PC-3 (cell line): ENCODE results near the gene CLP1. TPM values are rescaled to one million over a fixed set of nuclear protein-coding genes. Genes with fewer than 3 reads are reported as not detected.

ENCODE experiments used
- ATAC-seq: fragments of 200-7000 bp; cut with Tn5 transposase; 2 replicates; pipeline ENCODE4 v1.9.1; 2020; ENCODE audit warnings: mild to moderate bottlenecking, moderate library complexity
- BruUV-seq: library from RNA; stranded (reverse); fragments of 400-500 nt; replicated peaks from 2 replicates; lab custom pipeline; 2021; lab: Mats Ljungman, UMichigan
- CTCF ChIA-PET: fragments of 300-600 bp; sonication (Branson Sonifier 250); formaldehyde crosslinking; loops from one replicate; lab custom pipeline; 2022; ENCODE audit warnings: antibody characterized with exemption; lab: Charles Lee
- POLR2A ChIA-PET: fragments of 300-600 bp; sonication (Branson Sonifier 250); formaldehyde crosslinking; loops from one replicate; lab custom pipeline; 2022; ENCODE audit warnings: antibody characterized with exemption; ENCODE audit not compliant: unreplicated experiment; lab: Charles Lee
- DNase-seq: peaks from one replicate; pipeline ENCODE4 v3.0.0-alpha.2; 2015
- H2AFZ ChIP-seq: fragments of 300-600 bp; sonication (generic); 2 replicates; pipeline ENCODE4 v1.6.0; 2016; ENCODE audit warnings: antibody characterized with exemption, low read length
- H3F3A ChIP-seq: fragments of 300-600 bp; sonication (generic); one replicate; pipeline ENCODE4 v1.6.0; 2017; ENCODE audit warnings: antibody characterized with exemption, low read length, control low read depth, mild to moderate bottlenecking; ENCODE audit not compliant: unreplicated experiment
- H3K27ac ChIP-seq: fragments of 300-600 bp; sonication (generic); 2 replicates; pipeline ENCODE4 v1.5.1; 2016; ENCODE audit warnings: mild to moderate bottlenecking, low read length
- H3K27me3 ChIP-seq: fragments of 300-600 bp; sonication (generic); 2 replicates; pipeline ENCODE4 v1.6.1; 2016; ENCODE audit warnings: low read length, mixed read lengths
- H3K36me3 ChIP-seq: fragments of 300-600 bp; sonication (generic); 2 replicates; pipeline ENCODE4 v1.6.1; 2016; ENCODE audit warnings: low read depth, mixed run types, low read length, mixed read lengths
- H3K4me1 ChIP-seq: fragments of 300-600 bp; sonication (generic); 2 replicates; pipeline ENCODE4 v1.5.1; 2016; ENCODE audit warnings: low read length; ENCODE audit not compliant: insufficient read depth
- H3K4me2 ChIP-seq: fragments of 300-600 bp; sonication (generic); 2 replicates; pipeline ENCODE4 v1.6.0; 2016; ENCODE audit warnings: low read length
- H3K4me3 ChIP-seq: fragments of 300-600 bp; sonication (generic); 2 replicates; pipeline ENCODE4 v1.5.1; 2016; ENCODE audit warnings: mild to moderate bottlenecking, low read length, mixed read lengths
- H3K79me2 ChIP-seq: fragments of 300-600 bp; sonication (generic); 2 replicates; pipeline ENCODE4 v1.6.1; 2017; ENCODE audit warnings: low read length, mixed read lengths
- H3K9ac ChIP-seq: fragments of 300-600 bp; sonication (generic); 2 replicates; pipeline ENCODE4 v1.6.0; 2016; ENCODE audit warnings: mild to moderate bottlenecking, low read length
- H3K9me2 ChIP-seq: fragments of 300-600 bp; sonication (generic); replicated peaks from 2 replicates; pipeline ENCODE4 v1.6.1; 2016; ENCODE audit warnings: mixed run types, low read length, mixed read lengths
- H3K9me3 ChIP-seq: fragments of 300-600 bp; sonication (generic); 2 replicates; pipeline ENCODE4 v1.6.1; 2016; ENCODE audit warnings: low read length, mixed read lengths
- H4K20me1 ChIP-seq: fragments of 300-600 bp; sonication (generic); 2 replicates; pipeline ENCODE4 v1.6.1; 2016; ENCODE audit warnings: low read length, mixed read lengths
- CTCF ChIP-seq: fragments of 300-600 bp; sonication (generic); conservative IDR thresholded peaks from 2 replicates; pipeline ENCODE4 v1.5.1; 2017; ENCODE audit warnings: antibody characterized with exemption, low read depth, mild to moderate bottlenecking, low read length
- EZH2 ChIP-seq: fragments of 300-600 bp; sonication (generic); IDR thresholded peaks from one replicate; pipeline ENCODE4 v1.6.1; 2017; ENCODE audit warnings: antibody characterized with exemption, mild to moderate bottlenecking, low read length; ENCODE audit not compliant: unreplicated experiment
- EZH2phosphoT487 ChIP-seq: fragments of 300-600 bp; sonication (generic); IDR thresholded peaks from 2 replicates; pipeline ENCODE4 v1.6.1; 2018; ENCODE audit warnings: mild to moderate bottlenecking, antibody characterized with exemption, low read length, borderline replicate concordance
- intact Hi-C: fragments of 100-400 bp; cut with micrococcal nuclease; formaldehyde crosslinking; loops from 2 replicates; pipeline ENCODE4 v1.9.0; 2023
- total RNA-seq: library from RNA; depleted of rRNA; stranded (reverse); fragments of >200 nt; gene quantifications from 2 replicates; pipeline ENCODE4 v1.2.3, GENCODE V29; 2014

The CLP1 gene
- total RNA-seq, 1 experiment from 2014 or later, result 28.4 TPM

GRCh38 chr11:57630171-57630570 lies 27.4 kb upstream of the CLP1 start:
- no peak for ATAC-seq
- CTCF ChIA-PET, result no interaction called here

DNA sequence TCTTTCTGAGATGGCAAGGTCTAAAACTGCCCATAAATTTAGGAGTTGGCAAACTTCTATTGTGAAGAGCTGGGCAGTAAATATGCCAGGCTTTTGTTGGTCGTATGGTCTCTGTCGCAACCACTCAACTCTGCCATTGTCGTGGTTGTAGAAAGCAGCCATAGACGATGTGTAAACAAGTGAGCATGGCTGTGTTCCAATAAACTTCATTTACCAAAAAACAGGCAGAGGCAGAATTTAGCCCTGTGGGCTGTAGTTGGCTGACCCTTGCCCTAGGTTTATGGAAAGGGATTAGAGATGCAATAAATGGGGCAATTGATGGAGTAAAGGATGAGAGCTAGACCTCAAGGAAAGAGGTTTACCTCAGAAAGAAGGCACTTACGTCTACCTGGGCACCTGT lies 25.4 kb upstream of the CLP1 start:
- Histone ChIP-seq H3F3A (no peaks in the 10 kb centered on the region), H3K9ac (no peak overlapping the region), H3K36me3 (no peaks in the 10 kb centered on the region), H3K27ac (no peak overlapping the region), H3K4me3 (no peak overlapping the region), H3K9me3 (no peaks in the 10 kb centered on the region), H3K79me2 (no peaks in the 10 kb centered on the region), H3K27me3 (peaks cover 8% of the 10 kb centered on the region), H3K4me1 (no peaks in the 10 kb centered on the region), H2AFZ (no peak overlapping the region), H3K4me2 (no peak overlapping the region), H3K9me2 (no peaks in the 10 kb centered on the region), H4K20me1 (no peaks in the 10 kb centered on the region)
- no peak for DNase-seq
- TF ChIP-seq CTCF (no peak), EZH2phosphoT487 (no peak), EZH2 (no peak)
- no TSS peak for BruUV-seq
- no peak for ATAC-seq
- intact Hi-C loops, result no loop called here
- ChIA-PET CTCF (no interaction called here), POLR2A (interaction anchor here (0.6 kb wide), 1 partner anchor 232 kb away, joined by 5 read pairs; no protein-coding TSS in a partner anchor)

More at GRCh38 chr11:57630171-57630570, 27.4 kb upstream of the CLP1 start:
- H2AFZ ChIP-seq, result no peak overlapping the region
- no peaks in the 10 kb centered on the region for H3K79me2 ChIP-seq
- H3K9ac ChIP-seq, result no peak overlapping the region
- BruUV-seq, result no TSS peak
- H3K36me3 ChIP-seq, result no peaks in the 10 kb centered on the region
- no peaks in the 10 kb centered on the region for H3K9me2 ChIP-seq
- POLR2A ChIA-PET, result no interaction called here
- no peak overlapping the region for H3K27ac ChIP-seq
- peaks cover 8% of the 10 kb centered on the region for H3K27me3 ChIP-seq
- no peak overlapping the region for H3K4me2 ChIP-seq
- TF ChIP-seq EZH2 (no peak), EZH2phosphoT487 (no peak), CTCF (no peak)
- H3K4me3 ChIP-seq, result no peak overlapping the region
- H3K9me3 ChIP-seq, result no peaks in the 10 kb centered on the region
- no peaks in the 10 kb centered on the region for H4K20me1 ChIP-seq
- intact Hi-C loops, result no loop called here
- DNase-seq, result no peak
- H3K4me1 ChIP-seq, result no peaks in the 10 kb centered on the region
- H3F3A ChIP-seq, result no peaks in the 10 kb centered on the region

DNA sequence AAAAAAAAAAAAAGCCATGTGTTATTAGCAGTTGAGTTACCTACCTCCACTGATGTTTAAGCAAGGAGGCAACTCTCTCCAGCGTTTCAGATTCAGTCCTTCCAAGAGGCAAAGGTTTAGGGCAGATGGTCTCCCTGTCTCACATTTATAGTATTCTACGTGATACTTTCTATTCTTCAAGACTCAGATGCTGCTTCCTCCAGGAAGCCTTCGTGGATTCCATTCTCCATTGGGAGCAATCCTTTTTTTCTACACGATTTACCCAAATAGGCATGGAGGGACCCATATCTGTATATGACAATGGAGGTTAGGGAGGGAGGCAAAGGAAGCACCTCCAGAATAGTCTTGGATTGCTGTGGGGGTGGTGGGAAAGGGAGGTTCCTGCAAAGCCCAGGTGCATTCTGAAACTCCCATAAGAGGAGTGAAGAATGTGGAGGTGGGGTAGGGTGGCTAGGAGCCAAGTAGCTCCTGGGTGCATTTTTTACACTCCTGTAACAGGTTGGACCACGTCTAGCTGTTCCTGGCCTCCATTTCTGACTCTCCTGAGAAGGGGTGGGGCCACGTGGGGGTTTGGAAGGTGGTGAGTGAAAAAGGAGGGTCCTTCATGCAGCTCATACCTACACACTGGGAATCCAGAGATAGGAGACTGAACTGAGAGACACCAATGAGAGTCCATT lies 24.0 kb upstream of the CLP1 start:
- intact Hi-C loops, result no loop called here
- H2AFZ ChIP-seq, result no peak overlapping the region
- no peak for DNase-seq

More for the DNA sequence above, 24.0 kb upstream of the CLP1 start:
- Histone ChIP-seq H3K27ac (no peak overlapping the region), H4K20me1 (no peaks in the 10 kb centered on the region), H3F3A (no peaks in the 10 kb centered on the region), H3K9me3 (no peaks in the 10 kb centered on the region), H3K4me3 (no peak overlapping the region), H3K27me3 (peaks cover 8% of the 10 kb centered on the region), H3K4me2 (no peak overlapping the region), H3K9me2 (no peaks in the 10 kb centered on the region), H3K79me2 (peaks cover 4% of the 10 kb centered on the region), H3K36me3 (no peaks in the 10 kb centered on the region), H3K9ac (no peak overlapping the region), H3K4me1 (no peaks in the 10 kb centered on the region)
- ChIA-PET CTCF (interaction anchor here (0.6 kb wide), 1 partner anchor 126 kb away, joined by 3 read pairs; no protein-coding TSS in a partner anchor), POLR2A (no interaction called here)
- no TSS peak for BruUV-seq
- TF ChIP-seq EZH2phosphoT487 (no peak), EZH2 (no peak), CTCF (no peak)
- ATAC-seq, result no peak
